Measurements from ENCODE around the gene LILRA5.
"Not testable (repeated sequence)": the region's sequence is repeated elsewhere in the genome, so short reads cannot be mapped to it uniquely, and the experiment has no call there.

The LILRA5 gene

DNA sequence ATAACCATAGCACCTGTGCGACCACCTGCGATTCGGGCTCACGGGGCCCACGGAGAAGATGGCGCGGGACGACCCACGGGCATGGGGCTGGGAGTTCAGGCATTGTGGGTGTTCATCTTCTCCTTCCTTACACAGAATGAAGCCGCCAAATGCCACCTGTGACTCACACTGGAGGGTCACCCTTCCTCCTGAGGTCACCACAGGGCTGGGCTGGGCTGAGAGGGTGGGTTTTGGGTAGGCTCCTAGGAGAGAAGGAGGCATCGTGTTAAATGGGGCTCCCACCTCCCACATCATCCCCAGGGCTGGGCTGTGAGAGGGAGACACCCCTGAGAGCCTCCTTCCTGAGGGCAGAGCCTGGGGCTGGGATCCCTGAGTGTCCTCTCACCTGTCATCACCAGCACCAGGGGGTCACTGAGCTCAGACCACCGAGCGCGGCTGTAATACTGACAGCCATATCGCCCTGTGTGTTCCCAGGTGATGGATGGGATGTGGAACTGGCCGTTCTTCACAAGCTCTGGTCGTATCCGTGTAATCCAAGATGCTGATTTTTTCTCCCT is 33.5 kb downstream of the LILRA5 start:
- in situ Hi-C loops (cut with HindIII; ENCODE audit: low sequenced_read_pairs): no loop called here
- TF ChIP-seq, protein P1, sequence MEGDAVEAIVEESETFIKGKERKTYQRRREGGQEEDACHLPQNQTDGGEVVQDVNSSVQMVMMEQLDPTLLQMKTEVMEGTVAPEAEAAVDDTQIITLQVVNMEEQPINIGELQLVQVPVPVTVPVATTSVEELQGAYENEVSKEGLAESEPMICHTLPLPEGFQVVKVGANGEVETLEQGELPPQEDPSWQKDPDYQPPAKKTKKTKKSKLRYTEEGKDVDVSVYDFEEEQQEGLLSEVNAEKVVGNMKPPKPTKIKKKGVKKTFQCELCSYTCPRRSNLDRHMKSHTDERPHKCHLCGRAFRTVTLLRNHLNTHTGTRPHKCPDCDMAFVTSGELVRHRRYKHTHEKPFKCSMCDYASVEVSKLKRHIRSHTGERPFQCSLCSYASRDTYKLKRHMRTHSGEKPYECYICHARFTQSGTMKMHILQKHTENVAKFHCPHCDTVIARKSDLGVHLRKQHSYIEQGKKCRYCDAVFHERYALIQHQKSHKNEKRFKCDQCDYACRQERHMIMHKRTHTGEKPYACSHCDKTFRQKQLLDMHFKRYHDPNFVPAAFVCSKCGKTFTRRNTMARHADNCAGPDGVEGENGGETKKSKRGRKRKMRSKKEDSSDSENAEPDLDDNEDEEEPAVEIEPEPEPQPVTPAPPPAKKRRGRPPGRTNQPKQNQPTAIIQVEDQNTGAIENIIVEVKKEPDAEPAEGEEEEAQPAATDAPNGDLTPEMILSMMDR (IDR thresholded peaks at IDR 0.05; ENCODE audit: low read depth, low read length): no peak
- no peak for DNase-seq (ENCODE audit: low read depth, low spot score)
- H3K4me3 ChIP-seq (ENCODE audit: low read depth, low read length): no peak overlapping the region

DNA sequence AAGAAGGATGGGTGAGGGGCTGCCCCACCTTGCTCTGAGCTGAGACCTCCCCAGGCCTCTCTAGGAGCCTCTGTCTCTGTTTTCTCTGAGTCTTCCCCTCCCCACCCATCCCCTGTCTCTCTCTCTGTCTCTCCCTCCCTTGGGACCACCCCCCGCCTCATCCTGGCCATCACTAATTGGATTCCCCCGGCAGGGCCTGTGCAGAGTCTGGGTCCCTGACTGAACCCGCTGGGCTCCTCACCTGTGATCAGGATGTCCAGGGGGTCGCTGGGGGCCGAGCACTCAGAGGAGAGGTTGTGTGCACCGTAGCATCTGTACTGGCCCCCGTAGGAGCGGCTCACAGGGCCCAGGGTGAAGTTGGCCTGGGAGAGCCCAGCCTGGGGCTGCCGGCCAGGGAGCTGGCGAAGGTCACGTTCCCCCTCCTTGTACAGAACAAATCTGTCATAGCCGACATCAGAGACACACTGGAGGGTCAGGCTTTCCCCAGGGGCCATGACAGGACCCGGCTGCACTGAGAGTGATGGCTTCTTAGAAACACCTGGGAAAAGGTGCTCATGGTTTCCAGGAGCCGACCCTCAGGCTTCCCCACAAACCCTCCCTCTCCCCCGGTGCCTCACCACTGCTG is 34.3 kb downstream of the LILRA5 start:
- H3K4me3 ChIP-seq (ENCODE audit: low read depth, low read length); DNase-seq (ENCODE audit: low read depth, low spot score); in situ Hi-C loops (cut with HindIII; ENCODE audit: low sequenced_read_pairs): not testable (repeated sequence)

DNA sequence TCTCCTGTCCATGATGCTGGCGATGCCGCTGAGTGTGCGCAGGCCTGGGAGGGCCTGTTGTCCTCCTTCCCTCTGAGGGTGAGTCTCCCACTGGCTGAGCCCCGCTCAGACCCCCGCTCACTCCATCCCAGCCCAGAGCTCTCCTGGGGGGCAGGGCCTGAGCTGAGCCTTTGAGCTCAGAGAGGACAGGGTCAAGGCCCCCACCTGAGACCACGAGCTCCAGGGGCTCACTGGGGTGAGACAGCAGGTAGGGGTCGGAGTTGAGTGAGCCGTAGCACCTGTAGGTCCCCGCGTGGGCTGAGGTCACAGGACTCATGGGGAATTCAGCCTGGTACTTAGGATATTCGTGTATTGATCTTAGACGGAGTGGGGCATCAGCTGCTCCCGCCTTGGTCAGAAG is 34.9 kb downstream of the LILRA5 start:
- H3K4me3 ChIP-seq (ENCODE audit: low read depth, low read length); DNase-seq (ENCODE audit: low read depth, low spot score); in situ Hi-C loops (cut with HindIII; ENCODE audit: low sequenced_read_pairs): not testable (repeated sequence)

DNA sequence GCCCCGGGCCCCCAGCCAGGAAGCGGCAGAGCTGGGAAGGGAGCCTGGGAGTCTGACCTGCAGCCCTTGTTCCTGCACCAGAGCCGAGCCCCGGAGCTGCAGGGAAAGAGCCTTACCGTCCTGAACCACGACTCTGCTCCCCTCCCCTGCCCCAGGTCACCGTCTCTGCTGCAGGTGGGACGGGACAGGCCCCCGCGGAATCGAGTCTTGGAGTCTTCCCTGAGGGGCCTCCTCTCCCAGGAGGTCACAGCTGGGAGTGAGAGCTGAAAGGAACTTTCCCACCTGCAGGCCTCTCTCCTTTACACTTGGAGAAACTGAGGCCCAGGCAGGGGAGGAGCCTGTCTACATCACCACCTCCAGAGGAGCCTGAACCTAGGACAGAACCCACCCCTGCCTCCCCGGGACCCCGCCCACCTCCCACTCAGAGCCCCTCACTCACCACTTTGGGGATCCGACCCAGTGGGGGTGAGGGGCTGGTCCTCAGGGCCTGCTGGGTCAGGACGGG is 35.8 kb downstream of the LILRA5 start:
- DNase-seq (ENCODE audit: low read depth, low spot score): not testable (repeated sequence)

DNA sequence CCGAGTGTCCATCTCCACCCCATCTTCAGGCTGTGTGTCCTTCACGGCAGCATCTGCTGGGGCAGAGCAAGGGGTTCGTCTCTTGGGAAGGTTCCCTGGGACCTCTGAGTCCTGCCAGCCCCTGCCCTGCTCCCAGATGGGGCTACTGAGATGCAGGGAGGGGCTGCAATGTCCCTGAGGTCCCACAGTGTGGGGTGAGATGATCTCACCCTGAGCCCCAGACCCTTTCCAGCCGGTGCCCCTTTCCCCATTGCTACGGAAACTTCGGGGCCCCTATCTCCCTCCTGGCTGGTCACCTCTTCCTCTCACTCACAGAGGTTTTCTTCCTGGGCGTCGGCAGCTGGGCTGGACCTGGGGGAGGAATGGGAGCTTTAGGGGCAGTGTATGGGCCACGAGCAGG is 37.0 kb downstream of the LILRA5 start:
- no peak for DNase-seq (ENCODE audit: low read depth, low spot score)
- in situ Hi-C loops (cut with HindIII; ENCODE audit: low sequenced_read_pairs): no loop called here
- TF ChIP-seq, protein P1 (IDR thresholded peaks at IDR 0.05; ENCODE audit: low read depth, low read length): no peak
- H3K4me3 ChIP-seq (ENCODE audit: low read depth, low read length): no peak overlapping the region

More for the DNA sequence above, 35.8 kb downstream of the LILRA5 start:
- in situ Hi-C loops (cut with HindIII; ENCODE audit: low sequenced_read_pairs); H3K4me3 ChIP-seq (ENCODE audit: low read depth, low read length): not testable (repeated sequence)

DNA sequence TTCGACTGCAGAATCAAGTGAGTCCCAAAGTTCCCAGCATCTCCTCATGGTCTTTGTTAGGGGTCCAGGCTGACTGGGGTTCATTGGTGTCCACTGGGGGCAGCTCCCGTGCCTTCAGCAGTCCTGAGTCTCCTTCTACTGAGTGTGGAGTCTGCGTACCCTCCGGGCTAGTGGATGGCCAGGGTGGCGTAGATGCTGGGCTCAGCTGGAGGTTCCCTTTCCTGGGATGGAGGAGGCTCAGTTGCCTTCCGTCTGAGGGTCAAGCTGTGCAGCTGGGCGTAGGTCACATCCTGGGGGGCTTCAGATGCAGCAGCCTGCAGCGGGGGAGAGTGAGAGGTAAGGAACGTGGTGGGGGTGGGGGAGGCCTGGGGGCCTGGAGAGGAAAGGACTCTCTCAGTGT is 38.5 kb downstream of the LILRA5 start:
- in situ Hi-C loops (cut with HindIII; ENCODE audit: low sequenced_read_pairs); H3K4me3 ChIP-seq (ENCODE audit: low read depth, low read length); DNase-seq (ENCODE audit: low read depth, low spot score): not testable (repeated sequence)

DNA sequence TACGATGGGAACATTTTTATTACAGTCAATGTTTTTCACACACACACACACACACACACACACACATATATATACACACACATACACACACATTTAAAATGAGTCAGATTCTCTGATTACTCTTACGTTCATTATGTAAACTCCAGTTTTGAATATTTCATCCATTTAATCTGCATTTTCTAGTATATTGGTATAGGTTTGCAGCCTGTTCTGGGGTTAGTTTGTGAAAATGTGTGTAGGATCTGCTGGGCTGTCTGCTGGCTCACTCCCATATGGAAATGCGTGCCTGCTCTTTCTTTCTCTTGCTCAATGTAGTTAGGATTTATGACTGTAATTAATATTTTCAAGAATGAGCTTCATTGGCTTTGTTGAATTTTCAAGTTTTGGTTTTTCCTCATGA is 39.1 kb downstream of the LILRA5 start:
- H3K4me3 ChIP-seq (ENCODE audit: low read depth, low read length): no peak overlapping the region
- in situ Hi-C loops (cut with HindIII; ENCODE audit: low sequenced_read_pairs): no loop called here
- no peak for DNase-seq (ENCODE audit: low read depth, low spot score)
- TF ChIP-seq, protein P1 (IDR thresholded peaks at IDR 0.05; ENCODE audit: low read depth, low read length): no peak

DNA sequence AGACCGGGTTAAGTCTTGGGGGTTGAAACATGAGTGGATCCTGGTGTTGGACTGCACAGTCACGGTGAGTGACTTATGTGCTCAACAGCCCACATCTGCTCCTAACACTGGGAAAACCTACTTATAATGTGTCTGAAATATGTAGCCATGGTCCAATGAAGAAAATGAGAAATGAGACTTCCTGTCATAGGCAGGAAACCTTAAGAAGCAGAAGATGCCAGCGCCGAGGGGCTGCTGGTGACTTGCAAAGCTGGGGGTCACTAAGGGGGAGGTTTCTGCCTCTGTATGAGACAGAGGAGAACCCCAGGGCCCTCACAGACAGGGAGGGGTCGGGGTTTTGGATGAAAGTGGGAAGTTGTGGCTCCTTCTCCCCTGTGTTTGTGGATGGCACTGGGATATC is 40.8 kb downstream of the LILRA5 start:
- in situ Hi-C loops (cut with HindIII; ENCODE audit: low sequenced_read_pairs); H3K4me3 ChIP-seq (ENCODE audit: low read depth, low read length); DNase-seq (ENCODE audit: low read depth, low spot score): not testable (repeated sequence)

DNA sequence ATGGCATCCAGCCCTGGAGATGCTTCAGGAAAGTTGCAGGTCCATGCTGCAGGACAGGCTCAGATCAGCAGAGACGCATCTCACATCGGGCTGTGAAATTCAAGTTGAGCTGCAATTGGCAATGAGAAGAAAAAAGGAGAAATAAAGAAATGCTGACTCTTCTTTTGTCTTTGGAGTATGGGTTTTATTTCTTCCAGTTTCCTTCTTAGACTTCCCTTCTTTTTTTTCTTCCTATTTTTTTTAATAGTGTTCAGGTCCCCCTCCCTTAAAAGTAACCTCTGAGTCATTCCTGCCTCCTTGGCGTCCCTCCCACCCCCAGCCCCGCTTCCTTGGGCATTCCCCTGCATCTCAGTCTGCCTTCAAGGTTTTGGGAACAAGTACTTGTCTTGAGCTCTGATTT is 41.4 kb downstream of the LILRA5 start:
- DNase-seq (ENCODE audit: low read depth, low spot score); in situ Hi-C loops (cut with HindIII; ENCODE audit: low sequenced_read_pairs); H3K4me3 ChIP-seq (ENCODE audit: low read depth, low read length): not testable (repeated sequence)

DNA sequence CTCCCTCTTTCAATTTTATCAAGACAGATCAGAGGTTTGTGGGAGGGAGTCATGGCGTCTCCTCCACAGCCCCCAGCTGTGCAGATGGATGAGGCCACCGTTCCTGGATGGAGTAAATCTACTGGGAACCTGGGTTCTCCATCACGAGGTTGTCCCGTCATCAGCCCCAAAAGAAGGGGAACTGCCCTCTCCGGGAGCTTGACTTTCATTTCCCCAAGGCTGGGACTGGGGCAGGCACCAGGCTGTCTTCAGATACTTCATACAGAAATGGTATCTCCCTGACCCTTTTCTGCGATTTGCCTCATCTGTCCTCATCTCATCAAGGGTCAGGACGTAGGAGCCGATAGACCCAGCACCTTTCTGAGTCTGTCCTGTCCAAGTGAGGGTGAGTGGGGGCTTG is 41.9 kb downstream of the LILRA5 start:
- TF ChIP-seq, protein P1 (IDR thresholded peaks at IDR 0.05; ENCODE audit: low read depth, low read length): no peak
- in situ Hi-C loops (cut with HindIII; ENCODE audit: low sequenced_read_pairs): no loop called here
- no peak for DNase-seq (ENCODE audit: low read depth, low spot score)
- H3K4me3 ChIP-seq (ENCODE audit: low read depth, low read length): no peak overlapping the region
